H1 (cell line): ENCODE measurements around the gene SRSF7. TPM values are rescaled to one million over a fixed set of nuclear protein-coding genes. Genes with fewer than 3 reads are reported as not detected.

Source experiments
- CTCF ChIA-PET: fragments of 300-600 bp; sonication (Branson Sonifier 250); formaldehyde crosslinking; loops from one replicate; lab custom pipeline; 2021; ENCODE audit not compliant: partially characterized antibody; lab: Charles Lee
- POLR2A ChIA-PET: fragments of 300-600 bp; sonication (Branson Sonifier 250); formaldehyde crosslinking; loops from one replicate; lab custom pipeline; 2021; ENCODE audit warnings: inconsistent platforms; ENCODE audit not compliant: partially characterized antibody; lab: Charles Lee
- DNase-seq, 2 experiments: peaks; one replicate each; pipeline versions ENCODE4 v3.0.0 to v3.0.0-alpha.2; 2010 to 2022; ENCODE audit warnings: low spot score in 2 of 2, low read depth in 1 of 2, mixed read lengths in 1 of 2
- FAIRE-seq: peaks from 2 replicates; lab custom pipeline; 2011; peaks lifted over from hg19 to GRCh38; lab: Jason Lieb, UNC
- H2AFZ ChIP-seq: 2 replicates; pipeline ENCODE4 v1.8.1; 2012; ENCODE audit warnings: low read length, inconsistent platforms
- H2AK5ac ChIP-seq: 2 replicates; pipeline ENCODE4 v1.6.1; 2013; ENCODE audit warnings: low read depth, low read length
- H2BK120ac ChIP-seq: replicated peaks from 2 replicates; pipeline ENCODE3; 2013; ENCODE audit warnings: low read depth, low read length, inconsistent platforms
- H2BK12ac ChIP-seq: 2 replicates; pipeline ENCODE4 v1.6.1; 2013; ENCODE audit warnings: low read depth, low read length
- H2BK15ac ChIP-seq: 2 replicates; pipeline ENCODE4 v1.6.1; 2013; ENCODE audit warnings: low read length
- H2BK20ac ChIP-seq: 2 replicates; pipeline ENCODE4 v1.6.1; 2013; ENCODE audit warnings: low read length
- H2BK5ac ChIP-seq: 2 replicates; pipeline ENCODE4 v1.6.1; 2013; ENCODE audit warnings: low read depth, low read length
- H3K14ac ChIP-seq: 2 replicates; pipeline ENCODE4 v1.6.1; 2013; ENCODE audit warnings: inconsistent platforms; ENCODE audit not compliant: insufficient read length
- H3K18ac ChIP-seq: 2 replicates; pipeline ENCODE4 v1.6.1; 2013; ENCODE audit warnings: low read length; ENCODE audit errors: extremely low read depth
- H3K23ac ChIP-seq: 2 replicates; pipeline ENCODE4 v1.6.1; 2013; ENCODE audit warnings: inconsistent platforms; ENCODE audit not compliant: insufficient read length
- H3K23me2 ChIP-seq: 2 replicates; pipeline ENCODE4 v1.6.1; 2013; ENCODE audit warnings: low read depth, low read length
- H3K27ac ChIP-seq: 2 replicates; pipeline ENCODE4 v1.6.1; 2011; ENCODE audit warnings: low read depth, low read length, inconsistent platforms
- H3K27me3 ChIP-seq, 4 experiments: replicated peaks in 1 of 4; 1 replicate in 1 of 4; 2 replicates in 3 of 4; pipeline versions ENCODE4 v1.6.1 to v1.8.1; 2011 to 2013; ENCODE audit warnings: low read length in 3 of 4, mild to moderate bottlenecking in 3 of 4, inconsistent platforms in 2 of 4, mixed read lengths in 2 of 4, moderate library complexity in 1 of 4; ENCODE audit not compliant: control insufficient read depth in 3 of 4, insufficient read depth in 3 of 4; ENCODE audit errors: extremely low read depth in 1 of 4
- H3K36me3 ChIP-seq, 4 experiments: 2 replicates each; pipeline versions ENCODE4 v1.6.1 to v1.8.1; 2011 to 2013; ENCODE audit warnings: mild to moderate bottlenecking in 4 of 4, low read length in 3 of 4, moderate library complexity in 2 of 4, control low read depth in 1 of 4, inconsistent platforms in 1 of 4; ENCODE audit not compliant: insufficient read depth in 4 of 4, control insufficient read depth in 2 of 4
- H3K4ac ChIP-seq: replicated peaks from 2 replicates; pipeline ENCODE3; 2013; ENCODE audit warnings: low read length, low read depth, mixed read lengths, inconsistent platforms; ENCODE audit not compliant: insufficient read length
- H3K4me1 ChIP-seq, 4 experiments: replicated peaks in 1 of 4; 1 replicate in 1 of 4; 2 replicates in 3 of 4; pipeline versions ENCODE4 v1.6.1 to v1.8.1; 2011 to 2013; ENCODE audit warnings: low read length in 3 of 4, inconsistent platforms in 2 of 4, mixed read lengths in 1 of 4; ENCODE audit not compliant: insufficient read depth in 4 of 4, control insufficient read depth in 3 of 4
- H3K4me2 ChIP-seq, 2 experiments: 2 replicates each; pipeline versions ENCODE4 v1.6.1 to v1.8.1; 2011 to 2013; ENCODE audit warnings: low read depth in 2 of 2, low read length in 2 of 2, control low read depth in 1 of 2, inconsistent platforms in 1 of 2, mild to moderate bottlenecking in 1 of 2; ENCODE audit not compliant: insufficient read depth in 1 of 2
- H3K4me3 ChIP-seq, 4 experiments: fragments of 200-600, 300-600 bp in 1 of 4; sonication (generic), shearing (Covaris generic), sonication (Bioruptor Twin) in 1 of 4; 2 replicates each; pipeline versions ENCODE4 v1.5.1 to v1.8.1; 2011 to 2016; ENCODE audit warnings: low read length in 4 of 4, low read depth in 3 of 4, control low read depth in 2 of 4, inconsistent platforms in 2 of 4, mild to moderate bottlenecking in 2 of 4, mixed read lengths in 1 of 4, moderate library complexity in 1 of 4; ENCODE audit not compliant: insufficient read depth in 2 of 4; ENCODE audit errors: extremely low read depth in 1 of 4
- H3K56ac ChIP-seq: replicated peaks from 2 replicates; pipeline ENCODE3; 2013; ENCODE audit warnings: low read depth, mild to moderate bottlenecking, mixed read lengths, low read length, inconsistent platforms; ENCODE audit not compliant: insufficient read length
- H3K79me1 ChIP-seq: 2 replicates; pipeline ENCODE4 v1.6.1; 2013; ENCODE audit warnings: low read depth, low read length, control low read depth
- H3K79me2 ChIP-seq, 2 experiments: 2 replicates each; pipeline versions ENCODE4 v1.6.1 to v1.8.1; 2012 to 2013; ENCODE audit warnings: low read length in 2 of 2, mild to moderate bottlenecking in 2 of 2, inconsistent platforms in 1 of 2; ENCODE audit not compliant: insufficient read depth in 2 of 2, control insufficient read depth in 1 of 2
- H3K9ac ChIP-seq, 4 experiments: replicated peaks in 1 of 4; 1 replicate in 1 of 4; 2 replicates in 3 of 4; pipeline versions ENCODE4 v1.6.1 to v1.8.1; 2011 to 2013; ENCODE audit warnings: low read depth in 3 of 4, low read length in 3 of 4, control low read depth in 2 of 4, mild to moderate bottlenecking in 2 of 4, moderate library complexity in 2 of 4, inconsistent platforms in 1 of 4; ENCODE audit errors: extremely low read depth in 1 of 4
- H3K9me3 ChIP-seq, 2 experiments: 2 replicates each; pipeline versions ENCODE4 v1.6.1 to v1.8.1; 2012 to 2013; ENCODE audit warnings: mild to moderate bottlenecking in 2 of 2, moderate library complexity in 2 of 2, control low read depth in 1 of 2, inconsistent platforms in 1 of 2, low read depth in 1 of 2, low read length in 1 of 2, mixed read lengths in 1 of 2; ENCODE audit not compliant: insufficient read depth in 2 of 2
- H4K20me1 ChIP-seq, 2 experiments: replicated peaks in 1 of 2; 2 replicates each; pipeline versions ENCODE3 to v1.8.1; 2011 to 2013; ENCODE audit warnings: inconsistent platforms in 2 of 2, low read length in 2 of 2, mild to moderate bottlenecking in 1 of 2; ENCODE audit not compliant: insufficient read depth in 2 of 2, control insufficient read depth in 1 of 2
- H4K5ac ChIP-seq: 2 replicates; pipeline ENCODE4 v1.6.1; 2013; ENCODE audit warnings: low read length, low read depth, mixed read lengths, inconsistent platforms; ENCODE audit not compliant: insufficient read length
- H4K8ac ChIP-seq: 2 replicates; pipeline ENCODE4 v1.8.0; 2013; ENCODE audit warnings: mild to moderate bottlenecking, moderate library complexity, low read length, inconsistent platforms; ENCODE audit not compliant: insufficient read depth; ENCODE audit errors: extremely low read depth
- H4K91ac ChIP-seq: replicated peaks from 2 replicates; pipeline ENCODE3; 2013; ENCODE audit warnings: low read length, mixed read lengths, inconsistent platforms; ENCODE audit not compliant: insufficient read length
- CBX8 ChIP-seq: fragments of 300-800, 300-1000 bp; sonication (generic); IDR thresholded peaks from 2 replicates; pipeline ENCODE4 v1.7.1; 2016; ENCODE audit warnings: low read depth, low read length, borderline replicate concordance
- CHD2 ChIP-seq: IDR thresholded peaks from 2 replicates; pipeline ENCODE4 v1.6.1; 2012; ENCODE audit warnings: low read length, improper control_type of control experiment
- FOSL1 ChIP-seq: IDR thresholded peaks from 2 replicates; pipeline ENCODE4 v1.6.1; 2011; ENCODE audit warnings: mild to moderate bottlenecking, low read depth, low read length, moderate library complexity; ENCODE audit not compliant: insufficient read depth
- RNF2 ChIP-seq: fragments of 200-900, 300-1000 bp; sonication (generic); IDR thresholded peaks from 2 replicates; pipeline ENCODE4 v1.7.1; 2016; ENCODE audit warnings: borderline replicate concordance, low read depth, mild to moderate bottlenecking, antibody characterized with exemption, low read length; ENCODE audit not compliant: poor library complexity, severe bottlenecking; ENCODE audit errors: missing control alignments
- SIX5 ChIP-seq: IDR thresholded peaks from 2 replicates; pipeline ENCODE4 v1.6.1; 2011; ENCODE audit warnings: mild to moderate bottlenecking, low read depth, low read length
- WGBS, 2 experiments: shearing (Covaris generic) in 1 of 2; methylation state at CpG; one replicate each; pipeline versions ENCODE4 v1.1.6 to v1.1.7; 2013 to 2015; ENCODE audit warnings: low lambda C conversion rate in 2 of 2, mixed read lengths in 2 of 2, inconsistent platforms in 1 of 2, low coverage in 1 of 2, missing lambda C conversion rate in 1 of 2; ENCODE audit not compliant: insufficient replicate concordance in 2 of 2, insufficient coverage in 1 of 2, insufficient read length in 1 of 2; ENCODE audit errors: extremely low coverage in 1 of 2, missing lambda C conversion rate in 1 of 2; 5-methylcytosine and 5-hydroxymethylcytosine counted together
- polyA plus RNA-seq, 7 experiments: library from polyadenylated mRNA; depleted of rRNA in 3 of 7; stranded (reverse) in 5 of 7; unstranded in 2 of 7; fragments of >200 nt in 5 of 7; fragments of 200-250 nt in 2 of 7; gene quantifications; 1 replicate in 5 of 7; 2 replicates in 1 of 7; 4 replicates in 1 of 7; pipeline versions ENCODE4 v1.2.1 to v1.2.3, GENCODE V29; 2011 to 2013; ENCODE audit warnings: missing spikeins in 2 of 7, mixed read lengths in 2 of 7
- total RNA-seq: library from RNA; stranded (reverse); fragmentation: NEBNext Ultra II Directional; extraction: Animal tissue kit (Norgen Biotek cat#: 25700); gene quantifications from 2 replicates; pipeline ENCODE4 v1.2.1, GENCODE V29; 2021

Gene SRSF7
- total and polyA plus RNA-seq, 2 of the 8 experiments (the other 6 are each of a cell fraction or from before 2014, with no cell fraction given): 370 to 415 TPM

- Histone ChIP-seq H3K23me2 (no peaks in the 10 kb centered on the region), H3K4me2 (no peak overlapping the region), H3K4me1 (no peaks in the 10 kb centered on the region), H3K56ac (no peak overlapping the region), H2BK5ac (no peak overlapping the region), H2AK5ac (no peak overlapping the region), H3K9ac (no peak overlapping the region), H2BK20ac (no peak overlapping the region), H4K20me1 (no peaks in the 10 kb centered on the region), H2BK15ac (no peak overlapping the region), H3K27ac (no peak overlapping the region), H3K23ac (no peak overlapping the region), H3K4ac (no peak overlapping the region), H3K14ac (no peak overlapping the region), H4K5ac (no peak overlapping the region), H3K27me3 (no peaks in the 10 kb centered on the region), H2BK120ac (no peak overlapping the region), H3K36me3 (no peaks in the 10 kb centered on the region), H2AFZ (no peak overlapping the region), H3K18ac (no peak overlapping the region), H4K8ac (no peak overlapping the region), H3K9me3 (no peaks in the 10 kb centered on the region), H3K4me3 (no peak overlapping the region), H3K79me2 (no peaks in the 10 kb centered on the region), H3K79me1 (no peaks in the 10 kb centered on the region), H4K91ac (no peak overlapping the region), H2BK12ac (no peak overlapping the region)
- POLR2A ChIA-PET: interaction anchor here (9.4 kb wide), 1 partner anchor 16 kb away, joined by 153 read pairs; the partner anchor contains the start of gene SRSF7
- FAIRE-seq: no peak
- no peak for DNase-seq
- WGBS, 2 experiments: 88% methylated on average over 2 of the region's 2 CpGs; no CpG with 5 or more reads in 1 of the 2 experiments
- TF ChIP-seq CHD2 (no peak), FOSL1 (no peak), SIX5 (no peak), RNF2 (no peak), CBX8 (no peak)
- CTCF ChIA-PET: interaction anchor here (1.3 to 2.0 kb wide), 2 partner anchors 10 to 255 kb away, joined by 3 to 6 read pairs; no protein-coding TSS in a partner anchor
Observed at GRCh38 chr2:38763228-38763627, 12.1 kb upstream of the SRSF7 start.
